Neutrophil (primary cell): ENCODE results near the gene COL13A1.

Experiments used
- H3K27ac ChIP-seq: fragments of 200-600 bp; sonication (generic); 2 replicates; pipeline ENCODE4 v1.5.1; 2016; ENCODE audit warnings: mild to moderate bottlenecking, moderate library complexity
- H3K27me3 ChIP-seq: fragments of 200-600 bp; sonication (generic); 2 replicates; pipeline ENCODE4 v1.6.0; 2016; ENCODE audit warnings: mild to moderate bottlenecking
- H3K36me3 ChIP-seq: fragments of 200-600 bp; sonication (generic); 2 replicates; pipeline ENCODE4 v1.5.1; 2017
- H3K4me1 ChIP-seq, 2 experiments: fragments of 200-600 bp in 1 of 2; sonication (generic) in 1 of 2; 1 replicate in 1 of 2; 2 replicates in 1 of 2; pipeline versions ENCODE4 v1.5.1 to v1.6.1; 2013 to 2016; ENCODE audit warnings: low read depth in 1 of 2, low read length in 1 of 2, mild to moderate bottlenecking in 1 of 2, moderate library complexity in 1 of 2; ENCODE audit not compliant: control insufficient read depth in 1 of 2, insufficient read depth in 1 of 2
- H3K4me3 ChIP-seq, 2 experiments: fragments of 200-600 bp in 1 of 2; sonication (generic) in 1 of 2; 1 replicate in 1 of 2; 2 replicates in 1 of 2; pipeline ENCODE4 v1.5.1; 2013 to 2016; ENCODE audit warnings: low read depth in 1 of 2, low read length in 1 of 2, mild to moderate bottlenecking in 1 of 2, moderate library complexity in 1 of 2
- H3K9me3 ChIP-seq: fragments of 200-600 bp; sonication (generic); 2 replicates; pipeline ENCODE4 v1.5.1; 2016
- TF ChIP-seq, protein P1 (sequence below): fragments of 200-600 bp; sonication (generic); IDR thresholded peaks from 2 replicates; pipeline ENCODE4 v1.5.1; 2016; ENCODE audit warnings: antibody characterized with exemption

Gene COL13A1

DNA sequence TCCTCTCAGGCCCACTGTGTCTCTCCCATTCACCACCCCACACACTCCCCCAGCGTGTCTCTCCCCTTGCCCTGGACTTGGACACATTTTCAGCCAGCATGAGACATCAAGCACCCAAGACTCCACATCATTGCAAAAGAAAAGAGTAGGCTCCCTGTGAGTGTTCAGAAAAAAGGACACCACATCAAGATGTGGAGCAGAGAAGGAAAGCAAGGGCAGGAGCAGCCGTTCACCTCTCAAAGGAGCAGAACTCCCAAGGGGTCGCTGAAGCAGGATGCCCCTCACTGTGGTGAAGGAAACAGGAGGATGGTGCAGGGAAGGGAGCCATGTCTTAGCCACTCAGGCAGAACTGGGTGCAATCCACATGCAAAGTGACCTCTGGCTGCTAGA, 161.0 kb downstream of the COL13A1 start:
- Histone ChIP-seq H3K4me3 (no peak overlapping the region), H3K27ac (no peak overlapping the region), H3K36me3 (no peaks in the 10 kb centered on the region), H3K27me3 (peaks cover 4% of the 10 kb centered on the region), H3K9me3 (no peaks in the 10 kb centered on the region), H3K4me1 (peaks cover 19 to 37% of the 10 kb centered on the region in 2 experiments)
- TF ChIP-seq, protein P1, sequence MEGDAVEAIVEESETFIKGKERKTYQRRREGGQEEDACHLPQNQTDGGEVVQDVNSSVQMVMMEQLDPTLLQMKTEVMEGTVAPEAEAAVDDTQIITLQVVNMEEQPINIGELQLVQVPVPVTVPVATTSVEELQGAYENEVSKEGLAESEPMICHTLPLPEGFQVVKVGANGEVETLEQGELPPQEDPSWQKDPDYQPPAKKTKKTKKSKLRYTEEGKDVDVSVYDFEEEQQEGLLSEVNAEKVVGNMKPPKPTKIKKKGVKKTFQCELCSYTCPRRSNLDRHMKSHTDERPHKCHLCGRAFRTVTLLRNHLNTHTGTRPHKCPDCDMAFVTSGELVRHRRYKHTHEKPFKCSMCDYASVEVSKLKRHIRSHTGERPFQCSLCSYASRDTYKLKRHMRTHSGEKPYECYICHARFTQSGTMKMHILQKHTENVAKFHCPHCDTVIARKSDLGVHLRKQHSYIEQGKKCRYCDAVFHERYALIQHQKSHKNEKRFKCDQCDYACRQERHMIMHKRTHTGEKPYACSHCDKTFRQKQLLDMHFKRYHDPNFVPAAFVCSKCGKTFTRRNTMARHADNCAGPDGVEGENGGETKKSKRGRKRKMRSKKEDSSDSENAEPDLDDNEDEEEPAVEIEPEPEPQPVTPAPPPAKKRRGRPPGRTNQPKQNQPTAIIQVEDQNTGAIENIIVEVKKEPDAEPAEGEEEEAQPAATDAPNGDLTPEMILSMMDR, result no peak

- Histone ChIP-seq H3K36me3 (no peaks in the 10 kb centered on the region), H3K27me3 (peaks cover 4% of the 10 kb centered on the region)
Measured at GRCh38 chr10:69963178-69963834, 161.6 kb downstream of the COL13A1 start.

DNA sequence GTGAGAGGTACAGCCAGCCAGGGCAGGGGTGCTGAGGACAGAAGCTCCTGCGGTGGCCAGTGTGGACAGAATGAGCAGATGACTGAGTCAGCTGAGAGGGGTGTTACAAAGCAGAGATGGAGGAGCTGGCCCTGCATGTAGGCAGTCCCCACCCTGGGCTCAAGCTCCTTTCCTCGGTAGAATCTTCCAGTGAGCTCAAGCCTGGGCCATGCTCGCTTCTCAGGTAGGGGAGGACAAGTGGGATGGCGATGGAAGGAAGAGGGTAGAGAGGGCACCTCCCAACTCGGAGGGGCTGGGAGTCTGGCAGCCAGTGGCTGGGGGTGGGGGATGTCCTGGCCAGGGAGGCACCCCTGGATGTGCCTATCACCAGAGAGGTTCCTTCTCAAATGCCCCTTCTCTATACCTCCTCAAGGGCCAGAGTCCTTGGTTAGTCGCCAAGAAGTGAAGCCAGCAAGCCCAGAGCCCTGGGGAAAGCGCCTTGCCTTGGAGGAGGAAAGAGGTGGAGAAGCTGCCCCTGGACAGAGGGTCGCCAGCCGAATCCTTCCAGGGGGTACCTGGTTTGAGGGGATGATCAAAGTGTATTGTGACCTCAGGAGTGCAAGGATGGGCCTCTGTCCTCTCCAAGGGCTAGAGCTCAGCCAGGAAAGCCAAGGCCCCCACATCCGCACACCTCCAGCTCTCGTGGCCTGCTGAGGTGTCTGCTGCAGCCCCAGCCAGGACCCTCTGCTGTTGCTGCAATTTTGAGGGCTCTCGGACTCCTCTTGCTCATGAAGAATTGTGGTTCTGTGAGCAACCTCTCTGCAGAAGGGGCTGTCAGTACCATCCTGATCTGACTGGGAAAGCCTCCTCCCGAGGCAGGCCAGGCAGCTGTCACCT, 162.4 kb downstream of the COL13A1 start:
- TF ChIP-seq, protein P1, result no peak
- Histone ChIP-seq H3K9me3 (no peaks in the 10 kb centered on the region), H3K4me3 (no peak overlapping the region), H3K4me1 (peaks cover 18 to 28% of the 10 kb centered on the region in 2 experiments), H3K27ac (no peak overlapping the region), H3K36me3 (no peaks in the 10 kb centered on the region), H3K27me3 (peaks cover 9% of the 10 kb centered on the region)

More at GRCh38 chr10:69963178-69963834, 161.6 kb downstream of the COL13A1 start:
- no peaks in the 10 kb centered on the region for H3K9me3 ChIP-seq
- H3K27ac ChIP-seq, result no peak overlapping the region
- TF ChIP-seq, protein P1, result no peak
- no peak overlapping the region for H3K4me3 ChIP-seq
- peaks cover 19 to 36% of the 10 kb centered on the region in 2 experiments for H3K4me1 ChIP-seq

- peaks cover 17% of the 10 kb centered on the region for H3K27me3 ChIP-seq
- no peak overlapping the region for H3K27ac ChIP-seq
- no peak overlapping the region for H3K4me3 ChIP-seq
- no peaks in the 10 kb centered on the region for H3K9me3 ChIP-seq
- H3K36me3 ChIP-seq, result no peaks in the 10 kb centered on the region
- H3K4me1 ChIP-seq, result peaks cover 8 to 20% of the 10 kb centered on the region in 2 experiments
- TF ChIP-seq, protein P1, result no peak
Measured at GRCh38 chr10:69965086-69965485, 163.4 kb downstream of the COL13A1 start.

- Histone ChIP-seq H3K4me1 (peaks cover 0 to 11% of the 10 kb centered on the region in 2 experiments), H3K27me3 (peaks cover 21% of the 10 kb centered on the region), H3K4me3 (no peak overlapping the region), H3K9me3 (no peaks in the 10 kb centered on the region), H3K36me3 (no peaks in the 10 kb centered on the region), H3K27ac (no peak overlapping the region)
- TF ChIP-seq, protein P1, result no peak
Measured at GRCh38 chr10:69965919-69966662, 164.4 kb downstream of the COL13A1 start.
